ENCODE measurements around the gene CBFA2T3. TPM values are rescaled to one million over a fixed set of nuclear protein-coding genes. Genes with fewer than 3 reads are reported as not detected.
A peak's percentile ranks its signal among the peaks of the same experiment; 100 is the strongest.
"Not testable (repeated sequence)": the region's sequence is repeated elsewhere in the genome, so short reads cannot be mapped to it uniquely, and the experiment has no call there.

The CBFA2T3 gene
- total RNA-seq, 6 experiments from 2014 or later, result 2.5 to 9.8 (median 4.2) TPM

DNA sequence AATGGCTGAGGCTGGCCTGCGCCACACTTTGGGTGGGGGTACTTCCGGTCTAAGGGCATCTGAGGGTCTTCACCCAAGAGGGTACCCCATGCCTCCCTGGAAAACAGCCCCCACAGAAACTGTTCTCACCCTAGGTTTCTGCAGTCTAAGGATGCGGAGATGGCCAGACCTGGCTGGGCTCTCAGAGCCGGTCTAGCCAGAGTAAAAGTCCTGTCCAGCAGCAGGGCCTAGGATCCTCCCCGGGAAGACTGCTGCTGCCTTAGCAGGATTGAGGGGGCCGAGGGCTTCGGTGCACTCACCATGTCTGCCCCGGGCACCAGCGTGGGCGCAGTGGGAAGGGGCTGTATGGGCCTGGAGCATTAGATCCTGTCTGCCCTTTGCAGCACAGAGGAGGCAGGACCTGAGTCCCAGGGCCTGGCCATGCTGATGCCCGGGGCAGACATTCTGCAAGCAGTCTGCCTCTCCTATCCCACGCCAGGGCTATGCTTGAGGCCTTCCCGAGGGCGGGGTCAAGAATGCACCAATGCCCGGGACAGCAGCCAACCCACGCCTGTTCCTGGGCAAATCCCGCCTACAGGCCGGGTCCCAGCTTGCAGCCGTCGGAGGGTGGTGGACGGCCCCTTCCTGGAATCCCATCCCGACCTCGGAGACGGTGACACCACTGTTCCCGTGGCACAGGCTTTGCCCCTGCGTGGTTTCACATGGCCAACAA lies 54.7 kb downstream of the CBFA2T3 start:
- H3K36me3 ChIP-seq, result no peaks in the 10 kb centered on the region
- no peaks in the 10 kb centered on the region for H3K9me3 ChIP-seq
- H3K4me1 ChIP-seq, result no peaks in the 10 kb centered on the region
- H3K4me3 ChIP-seq, result no peak overlapping the region
- DNase-seq (peak in 2 of 3 donors; percentile 62 to 65), ATAC-seq (peak; percentile 49 to 66 (median 58))
- H3K27ac ChIP-seq, result no peak overlapping the region
- H3K27me3 ChIP-seq, result no peaks in the 10 kb centered on the region
- TF ChIP-seq, protein P1, sequence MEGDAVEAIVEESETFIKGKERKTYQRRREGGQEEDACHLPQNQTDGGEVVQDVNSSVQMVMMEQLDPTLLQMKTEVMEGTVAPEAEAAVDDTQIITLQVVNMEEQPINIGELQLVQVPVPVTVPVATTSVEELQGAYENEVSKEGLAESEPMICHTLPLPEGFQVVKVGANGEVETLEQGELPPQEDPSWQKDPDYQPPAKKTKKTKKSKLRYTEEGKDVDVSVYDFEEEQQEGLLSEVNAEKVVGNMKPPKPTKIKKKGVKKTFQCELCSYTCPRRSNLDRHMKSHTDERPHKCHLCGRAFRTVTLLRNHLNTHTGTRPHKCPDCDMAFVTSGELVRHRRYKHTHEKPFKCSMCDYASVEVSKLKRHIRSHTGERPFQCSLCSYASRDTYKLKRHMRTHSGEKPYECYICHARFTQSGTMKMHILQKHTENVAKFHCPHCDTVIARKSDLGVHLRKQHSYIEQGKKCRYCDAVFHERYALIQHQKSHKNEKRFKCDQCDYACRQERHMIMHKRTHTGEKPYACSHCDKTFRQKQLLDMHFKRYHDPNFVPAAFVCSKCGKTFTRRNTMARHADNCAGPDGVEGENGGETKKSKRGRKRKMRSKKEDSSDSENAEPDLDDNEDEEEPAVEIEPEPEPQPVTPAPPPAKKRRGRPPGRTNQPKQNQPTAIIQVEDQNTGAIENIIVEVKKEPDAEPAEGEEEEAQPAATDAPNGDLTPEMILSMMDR (IDR thresholded peaks at IDR 0.05), result no peak
- TF ChIP-seq POLR2A (IDR thresholded peaks at IDR 0.05), result no peak
- no CpG with 5 or more reads among the region's 26 CpGs for WGBS (ENCODE audit: insufficient coverage, low coverage, low lambda C conversion rate, missing lambda C conversion rate)
- intact Hi-C loops (cut with DNase I), result no loop called here

DNA sequence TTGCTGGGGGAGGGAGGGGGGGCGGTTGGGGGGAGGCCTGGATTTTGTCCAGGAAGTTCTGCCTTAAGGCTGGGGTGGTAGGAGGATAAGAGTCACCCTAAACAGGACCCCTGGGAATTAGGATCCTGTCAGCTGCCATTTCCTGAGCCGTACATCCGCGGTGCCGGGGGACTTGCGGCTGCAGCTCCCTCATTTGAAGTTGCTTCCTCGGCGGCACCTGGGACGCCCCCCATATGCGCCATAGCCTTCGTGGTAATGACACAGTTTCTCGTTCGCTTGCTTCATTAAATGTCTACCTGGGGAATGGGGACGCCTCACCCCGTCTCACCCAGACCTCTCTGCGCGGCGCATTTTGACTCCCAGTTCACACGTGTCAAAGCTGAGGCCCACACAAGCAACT lies 55.4 kb downstream of the CBFA2T3 start:
- 90% methylated on average over 8 of the region's 19 CpGs for WGBS (ENCODE audit: insufficient coverage, low coverage, low lambda C conversion rate, missing lambda C conversion rate)
- Histone ChIP-seq H3K27me3 (no peaks in the 10 kb centered on the region), H3K4me1 (no peaks in the 10 kb centered on the region), H3K36me3 (no peaks in the 10 kb centered on the region), H3K4me3 (no peak overlapping the region), H3K9me3 (no peaks in the 10 kb centered on the region), H3K27ac (no peak overlapping the region)
- intact Hi-C loops (cut with DNase I), result no loop called here
- TF ChIP-seq, protein P1 (IDR thresholded peaks at IDR 0.05), result no peak
- TF ChIP-seq POLR2A (IDR thresholded peaks at IDR 0.05), result no peak
- ATAC-seq (no peak), DNase-seq (no peak)

DNA sequence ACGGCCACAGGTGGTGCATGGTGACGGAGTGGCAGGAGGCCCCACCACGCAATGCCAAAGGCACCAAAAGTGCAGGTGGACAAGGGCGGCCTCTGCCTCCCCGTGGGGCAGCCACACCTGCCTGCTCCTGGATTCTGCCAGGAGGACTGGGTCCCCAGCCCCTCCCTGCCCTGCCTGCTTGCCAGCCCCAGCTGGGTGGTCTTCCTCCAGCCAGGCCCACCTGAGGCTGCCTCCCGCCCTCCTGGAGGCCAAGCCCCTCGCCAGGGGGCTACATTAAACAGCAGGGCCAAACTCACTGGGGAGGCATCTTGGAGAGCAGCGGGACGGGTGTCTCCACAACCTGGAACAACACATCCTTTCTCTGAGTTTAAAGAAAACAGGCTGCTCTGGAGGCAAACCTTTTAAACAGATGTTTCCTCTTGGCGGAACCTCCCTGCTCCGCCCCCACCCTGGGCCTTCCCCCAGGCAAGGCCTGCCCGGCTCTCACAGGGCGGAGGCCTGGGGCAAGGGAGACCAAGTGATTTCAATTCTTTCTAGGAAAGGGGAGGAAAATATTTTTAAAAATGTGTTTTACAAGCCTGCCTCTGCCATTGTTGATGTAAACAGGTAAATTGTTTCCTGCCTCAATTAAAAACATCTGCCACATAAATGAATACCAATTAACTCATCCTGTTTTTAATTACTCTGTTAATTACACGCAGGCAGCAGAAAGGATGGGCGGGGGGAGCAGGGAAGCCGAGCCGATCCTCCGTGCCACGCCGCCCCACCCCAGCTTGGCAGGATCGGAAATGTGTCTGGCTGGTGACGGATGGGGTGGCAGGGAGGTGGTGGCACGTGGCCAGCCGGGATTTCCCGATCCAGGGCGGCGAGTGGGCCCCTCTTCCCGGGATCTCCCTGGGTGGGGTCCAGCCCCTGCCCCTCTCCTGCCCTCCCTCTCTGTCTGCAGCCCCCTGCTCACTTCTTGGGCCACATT lies 56.1 kb downstream of the CBFA2T3 start:
- no peak overlapping the region for H3K27ac ChIP-seq
- H3K36me3 ChIP-seq, result no peaks in the 10 kb centered on the region
- no peak overlapping the region for H3K4me3 ChIP-seq
- TF ChIP-seq, protein P1 (IDR thresholded peaks at IDR 0.05), result no peak
- no peak for TF ChIP-seq POLR2A (IDR thresholded peaks at IDR 0.05)
- no peaks in the 10 kb centered on the region for H3K27me3 ChIP-seq
- H3K9me3 ChIP-seq, result no peaks in the 10 kb centered on the region
- 48% methylated on average over 14 of the region's 28 CpGs for WGBS (ENCODE audit: insufficient coverage, low coverage, low lambda C conversion rate, missing lambda C conversion rate)
- intact Hi-C loops (cut with DNase I), result no loop called here
- H3K4me1 ChIP-seq, result no peaks in the 10 kb centered on the region
- ATAC-seq, result peak; percentile 45 to 73 (median 56)
- peak in 1 of 3 donors; percentile 47 for DNase-seq

DNA sequence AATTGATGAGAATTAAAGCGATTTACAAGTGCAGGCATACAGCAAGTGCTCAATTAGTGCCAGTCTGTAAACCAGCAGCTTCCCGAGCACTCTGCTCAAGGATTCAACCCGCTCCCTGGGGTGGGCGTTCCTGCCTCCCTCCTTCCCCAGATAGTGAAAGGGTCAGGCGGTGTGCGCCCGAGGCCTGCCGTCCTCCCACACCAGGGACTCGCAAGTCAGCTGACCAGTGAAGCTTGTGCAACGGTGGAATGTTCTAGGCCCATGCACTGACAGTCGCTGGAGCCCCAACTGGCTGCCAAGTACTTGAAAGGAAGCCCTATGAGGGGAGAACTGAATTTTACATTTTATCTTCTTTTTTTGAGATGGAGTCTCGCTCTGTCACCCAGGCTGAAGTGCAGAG lies 57.1 kb downstream of the CBFA2T3 start:
- no peaks in the 10 kb centered on the region for H3K4me1 ChIP-seq
- no peak for DNase-seq
- ATAC-seq, result no peak
- no peaks in the 10 kb centered on the region for H3K27me3 ChIP-seq
- no peaks in the 10 kb centered on the region for H3K9me3 ChIP-seq
- H3K4me3 ChIP-seq, result no peak overlapping the region
- no peaks in the 10 kb centered on the region for H3K36me3 ChIP-seq
- WGBS (ENCODE audit: insufficient coverage, low coverage, low lambda C conversion rate, missing lambda C conversion rate), result 100% methylated on average over 1 of the region's 12 CpGs
- intact Hi-C loops (cut with DNase I), result loop anchor here in 1 of 2 donors (10.0 kb wide), 1 partner anchor 145 kb away; no protein-coding TSS in a partner anchor
- TF ChIP-seq, protein P1 (IDR thresholded peaks at IDR 0.05), result no peak
- no peak for TF ChIP-seq POLR2A (IDR thresholded peaks at IDR 0.05)
- H3K27ac ChIP-seq, result no peak overlapping the region

DNA sequence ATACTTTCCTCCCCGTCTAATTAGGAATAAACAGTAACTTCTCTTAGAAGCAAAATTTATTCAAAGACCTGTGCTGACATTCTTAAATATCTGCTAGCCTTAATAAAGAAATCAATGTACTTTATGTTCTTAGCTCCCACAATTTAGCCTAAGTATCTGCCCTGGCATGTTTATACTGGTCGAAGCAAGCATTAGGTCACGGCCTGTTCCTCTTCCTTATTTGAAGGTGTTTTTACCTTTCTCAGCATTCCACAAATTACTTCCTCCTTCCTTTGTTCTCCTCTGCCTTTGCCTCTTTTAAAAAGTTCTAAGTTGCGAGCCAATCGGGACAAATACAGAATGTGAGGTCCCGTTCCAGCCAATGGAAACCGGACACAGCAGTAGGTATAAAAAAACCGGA lies 58.1 kb downstream of the CBFA2T3 start:
- intact Hi-C loops (cut with DNase I), result loop anchor here in 1 of 2 donors (10.0 kb wide), 1 partner anchor 146 kb away; no protein-coding TSS in a partner anchor
- not testable (repeated sequence) for H3K9me3 ChIP-seq, H3K27ac ChIP-seq, H3K4me3 ChIP-seq, DNase-seq, H3K4me1 ChIP-seq, ATAC-seq, H3K36me3 ChIP-seq, H3K27me3 ChIP-seq
- WGBS (ENCODE audit: insufficient coverage, low coverage, low lambda C conversion rate, missing lambda C conversion rate), result 81% methylated on average over 8 of the region's 8 CpGs
